ENCODE results near the gene GDPD1. TPM values are rescaled to one million over a fixed set of nuclear protein-coding genes. Genes with fewer than 3 reads are reported as not detected.

Gene GDPD1
- total RNA-seq, 1 experiment from 2014 or later = 2.6 TPM

- Mint-ChIP-seq H3K27ac (no peak overlapping the region), H3K4me3 (no peak overlapping the region), H3K27me3 (ENCODE audit: low read depth) (no peaks in the 10 kb centered on the region), H3K9me3 (no peaks in the 10 kb centered on the region; a peak in 1 of 5 replicates), H3K4me1 (0 out of 4 replicates have a peak, but pooled peaks cover 0 to 4% of the 10 kb centered on the region in 2 experiments), H3K36me3 (ENCODE audit: insufficient read depth in 1 of 3, low read depth in 3 of 3) (peaks cover 39 to 69% (median 54%) of the 10 kb centered on the region in 3 experiments)
- no CpG with 5 or more reads among the region's 11 CpGs for whole genome bisulfite sequencing (ENCODE audit: extremely low coverage, insufficient read length, low lambda C conversion rate)
- H3K9me3 ChIP-seq (ENCODE audit: control insufficient read depth, low read depth, low read length) = no peaks in the 10 kb centered on the region
- H4K20me1 ChIP-seq (ENCODE audit: control insufficient read depth, insufficient read depth, insufficient read length) = no peaks in the 10 kb centered on the region
- no peak overlapping the region for H2BK12ac ChIP-seq (ENCODE audit: insufficient read length, low read depth, low read length)
- H3K79me2 ChIP-seq (ENCODE audit: insufficient read depth, low read length) = no peaks in the 10 kb centered on the region
- no peak overlapping the region for H3K23ac ChIP-seq (ENCODE audit: insufficient read length, low read depth, low read length)
- no peak overlapping the region for H4K8ac ChIP-seq (replicated peaks; ENCODE audit: insufficient read length, low read depth, low read length)
- no peak overlapping the region for H3K18ac ChIP-seq (ENCODE audit: insufficient read length, low read depth, low read length)
- no peak overlapping the region for H3K4me2 ChIP-seq (ENCODE audit: insufficient read depth, insufficient read length, low read length)
- H3K4me1 ChIP-seq (ENCODE audit: insufficient read depth, low read length) = no peaks in the 10 kb centered on the region
- H2BK5ac ChIP-seq (ENCODE audit: insufficient read length, low read length) = no peak overlapping the region
- no peak overlapping the region for H3K4ac ChIP-seq (ENCODE audit: low read depth, low read length)
- DNase-seq = no peak
- H2BK15ac ChIP-seq (ENCODE audit: low read depth, low read length) = no peak overlapping the region
- no peak overlapping the region for H2BK120ac ChIP-seq (ENCODE audit: low read depth, low read length, poor library complexity, severe bottlenecking)
- H4K91ac ChIP-seq (ENCODE audit: insufficient read length, low read depth, low read length) = no peak overlapping the region
- H2AK5ac ChIP-seq (ENCODE audit: insufficient read length, low read length) = no peak overlapping the region
- no peak overlapping the region for H3T11ph ChIP-seq (ENCODE audit: low read length)
- no peak overlapping the region for H2BK20ac ChIP-seq (ENCODE audit: low read depth, low read length, poor library complexity, severe bottlenecking)
- no peak overlapping the region for H3K14ac ChIP-seq (ENCODE audit: insufficient read depth, low read length)
- H3K56ac ChIP-seq (ENCODE audit: insufficient read length, low read depth, low read length) = no peak overlapping the region
- no peaks in the 10 kb centered on the region for H3K27me3 ChIP-seq (ENCODE audit: insufficient read depth, low read length)
- no peak overlapping the region for H3K27ac ChIP-seq (ENCODE audit: insufficient read length, low read depth, low read length)
- no peak overlapping the region for H2AFZ ChIP-seq (ENCODE audit: low read length)
- H3K79me1 ChIP-seq (ENCODE audit: insufficient read depth, low read depth, low read length, poor library complexity, severe bottlenecking) = peaks cover 2% of the 10 kb centered on the region
- no peaks in the 10 kb centered on the region for H3K23me2 ChIP-seq (ENCODE audit: insufficient read length, low read depth, low read length, poor library complexity, severe bottlenecking)
- H4K5ac ChIP-seq (ENCODE audit: insufficient read length, low read depth, low read length) = no peak overlapping the region
- no peak overlapping the region for H3K9ac ChIP-seq (ENCODE audit: extremely low read depth, insufficient read length, low read length)
- no peak for TF ChIP-seq CTCF (conservative IDR thresholded peaks at IDR 0.05)
Observed at GRCh38 chr17:59174671-59175070, 45.6 kb upstream of the GDPD1 start.
